Trophoblast cell (in vitro differentiated cells and primary cell): Measurements from ENCODE around the gene DTX4. TPM values are rescaled to one million over a fixed set of nuclear protein-coding genes. Genes with fewer than 3 reads are reported as not detected.
"Not testable (repeated sequence)": the region's sequence is repeated elsewhere in the genome, so short reads cannot be mapped to it uniquely, and the experiment has no call there.

Source experiments
- DNase-seq, 2 donors: peaks; one replicate each; pipeline ENCODE4 v3.0.0-alpha.2; 2016
- H2AFZ ChIP-seq: 2 replicates; pipeline ENCODE4 v1.6.1; 2013; ENCODE audit warnings: low read length, moderate library complexity, mild to moderate bottlenecking; ENCODE audit not compliant: insufficient read depth, poor library complexity
- H2AK5ac ChIP-seq: 2 replicates; pipeline ENCODE4 v1.6.1; 2013; ENCODE audit warnings: mild to moderate bottlenecking, low read length
- H2BK120ac ChIP-seq: 2 replicates; pipeline ENCODE4 v1.6.1; 2013; ENCODE audit warnings: low read length, mild to moderate bottlenecking, moderate library complexity; ENCODE audit not compliant: insufficient read depth, poor library complexity
- H2BK12ac ChIP-seq: 2 replicates; pipeline ENCODE4 v1.6.1; 2013; ENCODE audit warnings: mild to moderate bottlenecking, low read length, moderate library complexity
- H2BK5ac ChIP-seq: 2 replicates; pipeline ENCODE4 v1.6.1; 2013; ENCODE audit warnings: low read length, low read depth, moderate library complexity, mild to moderate bottlenecking; ENCODE audit not compliant: poor library complexity
- H3K14ac ChIP-seq: 2 replicates; pipeline ENCODE4 v1.6.1; 2013; ENCODE audit warnings: mild to moderate bottlenecking, low read length
- H3K18ac ChIP-seq: 2 replicates; pipeline ENCODE4 v1.6.1; 2013; ENCODE audit warnings: mild to moderate bottlenecking, low read length
- H3K23ac ChIP-seq: 2 replicates; pipeline ENCODE4 v1.6.1; 2013; ENCODE audit warnings: low read length
- H3K27ac ChIP-seq: 2 replicates; pipeline ENCODE4 v1.5.1; 2013; ENCODE audit warnings: low read depth, mild to moderate bottlenecking, inconsistent platforms, low read length, moderate library complexity
- H3K27me3 ChIP-seq: 2 replicates; pipeline ENCODE4 v1.6.1; 2013; ENCODE audit warnings: inconsistent platforms, mild to moderate bottlenecking, low read length, moderate library complexity; ENCODE audit not compliant: insufficient read depth
- H3K36me3 ChIP-seq, 2 experiments: 1 replicate in 1 of 2; 2 replicates in 1 of 2; pipeline ENCODE4 v1.6.1; 2013; ENCODE audit warnings: low read length in 2 of 2, mild to moderate bottlenecking in 2 of 2, moderate library complexity in 1 of 2; ENCODE audit not compliant: insufficient read depth in 2 of 2, control insufficient read depth in 1 of 2
- H3K4ac ChIP-seq: 2 replicates; pipeline ENCODE4 v1.6.1; 2013; ENCODE audit warnings: low read depth, mild to moderate bottlenecking, low read length, moderate library complexity
- H3K4me1 ChIP-seq, 2 experiments: 1 replicate in 1 of 2; 2 replicates in 1 of 2; pipeline ENCODE4 v1.6.1; 2013; ENCODE audit warnings: low read length in 2 of 2, mild to moderate bottlenecking in 2 of 2, moderate library complexity in 1 of 2; ENCODE audit not compliant: insufficient read depth in 2 of 2, control insufficient read depth in 1 of 2
- H3K4me2 ChIP-seq: 2 replicates; pipeline ENCODE4 v1.6.1; 2013; ENCODE audit warnings: inconsistent platforms, mild to moderate bottlenecking, low read length, moderate library complexity
- H3K4me3 ChIP-seq: 2 replicates; pipeline ENCODE4 v1.5.1; 2013; ENCODE audit warnings: mild to moderate bottlenecking, low read depth, low read length, inconsistent platforms
- H3K79me1 ChIP-seq: one replicate; pipeline ENCODE4 v1.6.1; 2013; ENCODE audit warnings: low read length
- H3K79me2 ChIP-seq: 2 replicates; pipeline ENCODE4 v1.6.1; 2013; ENCODE audit warnings: low read length, mild to moderate bottlenecking; ENCODE audit not compliant: control insufficient read depth, insufficient read depth, poor library complexity
- H3K9ac ChIP-seq: 2 replicates; pipeline ENCODE4 v1.6.1; 2013; ENCODE audit warnings: mild to moderate bottlenecking, low read length
- H3K9me3 ChIP-seq: 2 replicates; pipeline ENCODE4 v1.6.1; 2013; ENCODE audit warnings: low read depth, mild to moderate bottlenecking, control low read depth, inconsistent platforms, low read length; ENCODE audit not compliant: insufficient read depth
- H4K12ac ChIP-seq: 2 replicates; pipeline ENCODE4 v1.6.1; 2013; ENCODE audit warnings: low read depth, mild to moderate bottlenecking, low read length, moderate library complexity
- H4K8ac ChIP-seq: 2 replicates; pipeline ENCODE4 v1.6.1; 2013; ENCODE audit warnings: low read depth, mild to moderate bottlenecking, low read length, moderate library complexity
- H4K91ac ChIP-seq: one replicate; pipeline ENCODE4 v1.6.1; 2013; ENCODE audit warnings: low read depth, mild to moderate bottlenecking, low read length, moderate library complexity
- WGBS: extraction: QIAGEN DNeasy Blood & Tissue Kit; methylation state at CpG from one replicate; pipeline ENCODE4 v1.1.7; 2013; ENCODE audit warnings: missing lambda C conversion rate; ENCODE audit not compliant: insufficient read length, insufficient coverage; ENCODE audit errors: extremely low coverage; 5-methylcytosine and 5-hydroxymethylcytosine counted together
- polyA plus RNA-seq: library from polyadenylated mRNA; stranded (reverse); fragments of 200-250 nt; gene quantifications from 2 replicates; pipeline ENCODE4 v1.2.3, GENCODE V29; 2013

Gene DTX4
- 20.6 and 20.9 TPM in 2 replicates for polyA plus RNA-seq

DNA sequence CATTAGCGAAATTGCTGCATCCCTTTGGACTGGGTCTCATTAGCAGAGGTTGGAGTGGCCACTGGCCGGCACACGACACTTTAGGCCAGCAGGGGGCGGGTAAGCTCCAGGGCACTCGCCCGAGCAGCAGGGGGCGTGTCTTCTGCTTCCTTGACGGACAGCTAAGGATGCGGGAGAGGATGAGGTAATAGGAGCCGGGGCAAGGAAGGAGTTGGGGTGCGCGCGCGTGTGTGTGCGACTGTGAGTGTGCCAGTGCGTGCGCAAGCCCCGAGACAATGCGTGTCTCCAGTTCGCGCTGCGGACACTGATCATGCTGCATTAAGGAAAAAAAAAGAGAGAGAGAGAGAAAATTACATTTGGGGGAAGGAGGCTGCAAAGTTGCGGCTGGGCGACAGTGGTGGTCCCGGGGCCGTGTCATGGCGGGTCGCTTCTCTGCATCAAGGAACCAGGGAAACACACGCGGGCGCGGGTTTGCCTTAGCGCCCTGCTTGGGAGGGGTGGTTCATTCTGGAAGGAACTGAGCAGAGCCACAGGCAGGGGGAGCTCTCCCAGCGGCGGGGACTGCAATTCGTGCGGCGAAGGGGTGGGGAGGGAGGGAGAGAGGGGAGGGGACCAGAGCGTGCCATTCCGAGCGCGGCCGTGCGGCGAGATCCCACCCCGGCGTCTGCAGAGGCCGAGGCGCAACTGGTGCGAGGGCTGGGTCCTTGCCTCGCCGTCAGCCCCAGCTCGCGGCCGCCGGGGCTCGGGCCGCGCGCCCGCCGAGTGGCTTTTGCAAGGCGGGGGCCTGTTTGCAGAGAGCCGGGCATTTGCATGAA lies at the start of gene DTX4:
TSS of gene DTX4 (plus strand) at position 625 of the 815 bp plus-strand sequence. CDS start 464 bp downstream, outside the sequence.
- Histone ChIP-seq H3K23ac (no peak within 1 kb of the TSS), H4K8ac (peak within 1 kb of the TSS; percentile 60), H3K14ac (peak within 1 kb of the TSS; percentile 93), H4K12ac (peak within 1 kb of the TSS; percentile 62), H3K79me2 (peaks cover 15% of the 10 kb centered on the region), H3K79me1 (peaks cover 30% of the 10 kb centered on the region), H3K4me2 (peak within 1 kb of the TSS; percentile 98), H3K9me3 (no peaks in the 10 kb centered on the region), H3K27me3 (no peaks in the 10 kb centered on the region), H2AFZ (peak within 1 kb of the TSS; percentile 81), H3K18ac (peak within 1 kb of the TSS; percentile 95), H4K91ac (peak within 1 kb of the TSS; percentile 90), H3K4me3 (peak within 1 kb of the TSS; percentile 94), H3K4ac (peak within 1 kb of the TSS; percentile 90), H3K9ac (peak within 1 kb of the TSS; percentile 86), H2BK120ac (peak within 1 kb of the TSS; percentile 90), H2BK5ac (peak within 1 kb of the TSS; percentile 80), H2BK12ac (no peak within 1 kb of the TSS), H3K4me1 (peaks cover 18 to 24% of the 10 kb centered on the region in 2 experiments), H3K27ac (peak within 1 kb of the TSS; percentile 88), H2AK5ac (no peak within 1 kb of the TSS), H3K36me3 (no peaks in the 10 kb centered on the region)
- peak; percentile 91 to 96 for DNase-seq
- WGBS: no CpG with 5 or more reads among the region's 64 CpGs

DNA sequence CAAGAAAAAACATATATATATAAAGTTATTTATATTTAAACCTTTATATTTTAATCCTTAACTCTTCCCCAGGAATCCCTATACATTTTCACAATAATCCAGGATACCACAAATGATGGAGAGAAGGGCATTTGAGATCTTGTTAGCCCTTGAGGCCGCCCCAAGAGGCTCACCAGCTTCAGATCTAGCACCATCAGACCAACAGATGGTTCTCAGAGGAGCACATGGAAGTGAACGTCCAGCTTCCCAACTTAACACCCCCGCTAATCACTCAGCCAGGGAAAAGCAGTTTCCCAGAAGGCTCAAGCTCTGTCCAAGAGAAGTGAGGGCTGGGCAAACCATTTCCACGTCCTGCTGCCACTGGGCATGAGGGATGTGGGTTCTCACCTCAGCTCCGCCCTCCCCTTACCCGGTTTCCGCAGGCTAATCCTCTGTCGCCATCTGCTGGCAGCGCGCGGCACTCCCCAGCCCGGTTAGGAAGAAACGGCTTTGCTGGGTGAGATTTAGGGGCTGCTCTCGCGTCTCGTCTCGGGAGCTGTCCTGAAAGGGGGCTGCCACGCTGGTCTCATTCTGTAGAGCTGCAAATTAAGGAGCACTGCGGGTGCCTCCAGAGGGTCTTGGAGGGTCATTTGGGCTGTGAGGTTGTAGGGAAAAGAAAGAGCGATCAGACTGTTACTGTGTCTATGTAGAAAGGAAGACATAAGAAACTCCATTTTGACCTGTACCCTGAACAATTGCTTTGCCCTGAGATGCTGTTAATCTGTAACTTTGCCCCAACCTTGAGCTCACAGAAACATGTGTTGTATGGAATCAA lies 36.1 kb upstream of the DTX4 start:
- Histone ChIP-seq H3K4me3 (no peak overlapping the region), H3K4ac (no peak overlapping the region), H4K91ac (no peak overlapping the region), H3K23ac (no peak overlapping the region), H3K79me2 (no peaks in the 10 kb centered on the region), H3K4me2 (peak overlapping the region; percentile 56), H3K27me3 (no peaks in the 10 kb centered on the region), H2AK5ac (no peak overlapping the region), H3K9ac (no peak overlapping the region), H3K79me1 (no peaks in the 10 kb centered on the region), H4K12ac (no peak overlapping the region), H4K8ac (no peak overlapping the region), H2AFZ (no peak overlapping the region), H3K9me3 (peaks cover 4% of the 10 kb centered on the region), H3K14ac (no peak overlapping the region), H3K18ac (no peak overlapping the region), H2BK5ac (no peak overlapping the region), H3K27ac (no peak overlapping the region), H2BK120ac (no peak overlapping the region), H3K36me3 (no peaks in the 10 kb centered on the region), H3K4me1 (no peaks in the 10 kb centered on the region), H2BK12ac (no peak overlapping the region)
- WGBS: no CpG with 5 or more reads among the region's 20 CpGs
- DNase-seq: peak; percentile 59 to 89

DNA sequence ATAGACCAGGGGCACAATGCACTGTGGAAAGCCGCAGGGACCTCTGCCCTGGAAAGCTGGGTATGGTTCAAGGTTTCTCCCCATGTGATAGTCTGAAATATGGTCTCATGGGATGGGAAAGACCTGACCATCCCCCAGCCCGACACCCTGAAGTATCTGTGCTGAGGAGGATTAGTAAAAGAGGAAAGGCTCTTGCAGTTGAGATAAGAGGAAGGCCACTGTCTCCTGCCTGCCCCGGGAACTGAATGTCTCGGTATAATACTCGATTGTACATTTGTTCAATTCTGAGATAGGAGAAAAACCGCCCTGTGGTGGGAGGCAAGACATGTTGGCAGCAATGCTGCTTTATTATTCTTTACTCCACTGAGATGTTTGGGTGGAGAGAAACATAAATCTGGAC lies 35.4 kb upstream of the DTX4 start:
- not testable (repeated sequence) for H3K27ac ChIP-seq

DNA sequence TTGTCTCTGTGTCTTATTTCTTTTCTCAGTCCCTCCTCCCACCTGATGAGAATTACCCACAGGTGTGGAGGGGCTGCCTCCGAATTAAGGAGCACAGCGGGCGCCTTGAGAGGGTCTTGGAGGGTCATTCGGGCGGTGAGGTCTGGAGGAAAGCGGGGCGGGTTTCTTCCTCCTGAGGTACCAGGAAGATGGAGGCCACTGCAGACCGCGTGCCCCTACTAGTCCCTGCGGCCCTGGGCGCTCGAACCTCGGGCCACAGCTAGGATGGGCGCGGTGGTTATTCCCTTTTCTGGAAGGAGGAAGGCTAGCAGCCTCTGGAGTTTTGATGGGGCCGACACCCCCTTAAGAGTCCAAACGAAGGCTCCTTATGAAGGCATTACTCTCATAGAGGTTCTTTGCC lies 34.7 kb upstream of the DTX4 start:
- Histone ChIP-seq H3K23ac (no peak overlapping the region), H2BK120ac (no peak overlapping the region), H3K9me3 (no peaks in the 10 kb centered on the region), H3K9ac (no peak overlapping the region), H3K27ac (no peak overlapping the region), H3K4me1 (no peaks in the 10 kb centered on the region), H3K4me3 (no peak overlapping the region), H4K12ac (no peak overlapping the region), H2AFZ (no peak overlapping the region), H3K36me3 (no peaks in the 10 kb centered on the region), H4K8ac (no peak overlapping the region), H3K14ac (no peak overlapping the region), H3K4ac (no peak overlapping the region), H3K27me3 (no peaks in the 10 kb centered on the region), H3K79me1 (no peaks in the 10 kb centered on the region), H2BK5ac (no peak overlapping the region), H2AK5ac (no peak overlapping the region), H2BK12ac (no peak overlapping the region), H3K18ac (no peak overlapping the region), H4K91ac (no peak overlapping the region), H3K79me2 (no peaks in the 10 kb centered on the region), H3K4me2 (no peak overlapping the region)
- WGBS: no CpG with 5 or more reads among the region's 17 CpGs
- DNase-seq: no peak

More for the DNA sequence above, 35.4 kb upstream of the DTX4 start:
- not testable (repeated sequence) for H4K91ac ChIP-seq, H3K9ac ChIP-seq, H3K4ac ChIP-seq, H3K79me1 ChIP-seq, H3K27me3 ChIP-seq, H3K4me2 ChIP-seq, H3K14ac ChIP-seq, H3K36me3 ChIP-seq, H4K12ac ChIP-seq, H2BK12ac ChIP-seq, H2AK5ac ChIP-seq, DNase-seq, H2AFZ ChIP-seq, H3K4me1 ChIP-seq, H3K9me3 ChIP-seq, H3K79me2 ChIP-seq, H2BK120ac ChIP-seq, H3K18ac ChIP-seq, H2BK5ac ChIP-seq, H4K8ac ChIP-seq, H3K23ac ChIP-seq, H3K4me3 ChIP-seq
- no CpG with 5 or more reads among the region's 6 CpGs for WGBS
